SK-N-DZ (cell line): ENCODE data around the gene RTP3.
"Not testable (repeated sequence)": the region's sequence is repeated elsewhere in the genome, so short reads cannot be mapped to it uniquely, and the experiment has no call there.

ENCODE experiments used
- DNase-seq: peaks from one replicate; pipeline ENCODE4 v3.0.0-alpha.2; 2015; ENCODE audit warnings: low spot score

Gene RTP3

GRCh38 chr3:46544771-46545503 is 47.2 kb downstream of the RTP3 start:
- no peak for DNase-seq

GRCh38 chr3:46545818-46546630 is 48.2 kb downstream of the RTP3 start:
- DNase-seq, result no peak

GRCh38 chr3:46546896-46547440 is 49.2 kb downstream of the RTP3 start:
- DNase-seq, result no peak

- DNase-seq, result not testable (repeated sequence)
Measured at GRCh38 chr3:46548611-46549010, 50.8 kb downstream of the RTP3 start.

- DNase-seq, result no peak
Measured at GRCh38 chr3:46549408-46549904, 51.7 kb downstream of the RTP3 start.

GRCh38 chr3:46549989-46550388 is 52.2 kb downstream of the RTP3 start:
- DNase-seq, result no peak
